K562 (cell line): Measurements from ENCODE around the gene FOXJ3. TPM values are rescaled to one million over a fixed set of nuclear protein-coding genes. Genes with fewer than 3 reads are reported as not detected.

Source experiments
- ATAC-seq: fragments of 200-7000 bp; cut with Tn5 transposase; 3 replicates; pipeline ENCODE4 v1.9.1; 2020; ENCODE audit warnings: moderate library complexity
- BruUV-seq: library from RNA; stranded (reverse); fragments of 400-500 nt; replicated peaks from 2 replicates; lab custom pipeline; 2021; lab: Mats Ljungman, UMichigan
- CTCF ChIA-PET: fragments of 300-600 bp; formaldehyde crosslinking; extraction: SDS; loops from one replicate; lab custom pipeline; 2021; ENCODE audit warnings: low intra/inter-chr PET ratio; lab: Yijun Ruan, JAX
- POLR2A ChIA-PET: fragments of 300-600, 350-650 bp; sonication (Branson Sonifier 250); formaldehyde crosslinking; extraction: SDS; loops from one replicate; lab custom pipeline; 2021; ENCODE audit warnings: antibody characterized with exemption, inconsistent platforms; lab: Yijun Ruan, JAX
- DNase-seq, 4 experiments: peaks; one replicate each; pipeline versions ENCODE4 v3.0.0 to v3.0.0-alpha.2; 2011 to 2018; ENCODE audit warnings: low spot score in 3 of 4, mixed read lengths in 3 of 4; ENCODE audit errors: extremely low read depth in 1 of 4
- FAIRE-seq: peaks from 2 replicates; lab custom pipeline; 2011; peaks lifted over from hg19 to GRCh38; lab: Jason Lieb, UNC
- H2AFZ ChIP-seq: 2 replicates; pipeline ENCODE4 v1.6.0; 2011; ENCODE audit warnings: low read depth, low read length, control low read depth, inconsistent platforms
- H3K27ac ChIP-seq: fragments of 200-600 bp; 3 replicates; pipeline ENCODE4 v1.8.0; 2011; ENCODE audit warnings: low read depth, mild to moderate bottlenecking, control low read depth, inconsistent platforms, low read length, moderate library complexity, mixed read lengths; ENCODE audit errors: extremely low read depth
- H3K27me3 ChIP-seq, 2 experiments: fragments of 300-600 bp in 1 of 2; 2 replicates in 1 of 2; 3 replicates in 1 of 2; pipeline versions ENCODE4 v1.6.0 to v1.8.0; 2011; ENCODE audit warnings: inconsistent platforms in 2 of 2, low read length in 2 of 2, mild to moderate bottlenecking in 1 of 2, mixed read lengths in 1 of 2, moderate library complexity in 1 of 2; ENCODE audit not compliant: control insufficient read depth in 2 of 2, insufficient read depth in 2 of 2
- H3K36me3 ChIP-seq: fragments of 300-600 bp; 3 replicates; pipeline ENCODE4 v1.8.0; 2011; ENCODE audit warnings: mild to moderate bottlenecking, low read length, inconsistent platforms; ENCODE audit not compliant: control insufficient read depth, insufficient read depth
- H3K4me1 ChIP-seq, 2 experiments: fragments of 200-600 bp in 1 of 2; replicated peaks in 1 of 2; 2 replicates in 1 of 2; 3 replicates in 1 of 2; pipeline versions ENCODE4 v1.5.1 to v1.8.0; 2011; ENCODE audit warnings: inconsistent platforms in 2 of 2, low read length in 2 of 2, mild to moderate bottlenecking in 1 of 2, mixed read lengths in 1 of 2, moderate library complexity in 1 of 2; ENCODE audit not compliant: control insufficient read depth in 2 of 2, insufficient read depth in 2 of 2
- H3K4me2 ChIP-seq: 2 replicates; pipeline ENCODE4 v1.6.1; 2011; ENCODE audit warnings: low read length, control low read depth, inconsistent platforms, mixed read lengths; ENCODE audit not compliant: insufficient read depth
- H3K4me3 ChIP-seq: fragments of 200-600 bp; sonication (generic), shearing (Covaris generic); 2 replicates; pipeline ENCODE4 v1.5.1; 2016; ENCODE audit warnings: control low read depth, inconsistent platforms
- H3K79me2 ChIP-seq: fragments of 200-600 bp; 3 replicates; pipeline ENCODE4 v1.8.0; 2011; ENCODE audit warnings: low read length, inconsistent platforms; ENCODE audit not compliant: control insufficient read depth, insufficient read depth
- H3K9ac ChIP-seq, 2 experiments: 2 replicates each; pipeline versions ENCODE4 v1.6.0 to v1.6.1; 2011; ENCODE audit warnings: low read depth in 2 of 2, low read length in 2 of 2, control low read depth in 1 of 2, inconsistent platforms in 1 of 2, mild to moderate bottlenecking in 1 of 2, mixed read lengths in 1 of 2; ENCODE audit not compliant: insufficient read depth in 1 of 2
- H3K9me1 ChIP-seq: one replicate; pipeline ENCODE4 v1.6.0; 2011; ENCODE audit warnings: inconsistent platforms, mild to moderate bottlenecking, low read length, moderate library complexity; ENCODE audit not compliant: control insufficient read depth, insufficient read depth
- H3K9me3 ChIP-seq: replicated peaks from 2 replicates; pipeline ENCODE4 v1.5.1; 2011; ENCODE audit warnings: low read depth, low read length, inconsistent platforms; ENCODE audit not compliant: control insufficient read depth, insufficient read depth
- H4K20me1 ChIP-seq: replicated peaks from 2 replicates; pipeline ENCODE4 v1.6.1; 2011; ENCODE audit warnings: low read length, inconsistent platforms, mixed read lengths; ENCODE audit not compliant: control insufficient read depth, insufficient read depth
- CEBPG ChIP-seq, 3 experiments: fragments of 200-800 bp in 1 of 3; sonication (Bioruptor generic) in 1 of 3; sonication (generic) in 1 of 3; formaldehyde crosslinking in 1 of 3; IDR thresholded peaks in 2 of 3; conservative IDR thresholded peaks in 1 of 3; 2 replicates each; pipeline versions ENCODE4 v1.6.1 to v1.8.0; 2016 to 2022; ENCODE audit warnings: missing compliant biosample characterization in 2 of 3, missing genetic modification characterization in 2 of 3, mild to moderate bottlenecking in 1 of 3, missing genetic modification reagents in 1 of 3
- ID3 ChIP-seq, 2 experiments: fragments of 250-450 bp in 1 of 2; fragments of 450-650 bp in 1 of 2; sonication (Bioruptor Pico) in 1 of 2; IDR thresholded peaks; 2 replicates each; pipeline versions ENCODE4 v1.6.1 to v1.8.0; 2016 to 2021; ENCODE audit warnings: mild to moderate bottlenecking in 2 of 2, moderate library complexity in 2 of 2, missing compliant biosample characterization in 1 of 2, missing genetic modification characterization in 1 of 2
- NCOA2 ChIP-seq, 2 experiments: fragments of 450-650 bp; IDR thresholded peaks; 2 replicates each; pipeline ENCODE4 v1.6.1; 2018; ENCODE audit warnings: mild to moderate bottlenecking in 2 of 2, moderate library complexity in 1 of 2; ENCODE audit not compliant: partially characterized antibody in 2 of 2
- ZNF398 ChIP-seq: fragments of 250-450 bp; sonication (Bioruptor Pico); IDR thresholded peaks from 2 replicates; pipeline ENCODE4 v1.8.0; 2021; ENCODE audit warnings: moderate library complexity, mild to moderate bottlenecking, inconsistent platforms
- WGBS: fragments of 100-300 bp; shearing (Covaris generic); methylation state at CpG from one replicate; pipeline ENCODE4 v1.1.6; 2016; ENCODE audit warnings: low coverage, mixed read lengths; ENCODE audit not compliant: insufficient coverage; ENCODE audit errors: missing lambda C conversion rate; 5-methylcytosine and 5-hydroxymethylcytosine counted together
- in situ Hi-C: fragments of 300-500 bp; cut with MboI; formaldehyde crosslinking; loops from 4 replicates; pipeline ENCODE4 v1.15.0; 2018; ENCODE audit warnings: inconsistent platforms, mixed read lengths
- intact Hi-C: fragments of 100-400 bp; cut with micrococcal nuclease; formaldehyde crosslinking; loops from 2 replicates; pipeline ENCODE4 v1.14.2; 2022
- polyA plus RNA-seq, 8 experiments: library from polyadenylated mRNA; depleted of rRNA in 4 of 8; stranded (reverse) in 5 of 8; unstranded in 3 of 8; fragments of >200 nt; fragmentation: Nextera tagmentation in 2 of 8; fragmentation: Illumina TruSeq in 1 of 8; extraction: Ambion mirVana in 2 of 8; extraction: Trizol in 1 of 8; gene quantifications; 2 replicates each; pipeline versions ENCODE4 v1.2.1 to v1.2.3, GENCODE V29; 2011 to 2014; ENCODE audit warnings: inconsistent platforms in 1 of 8, missing spikeins in 1 of 8
- total RNA-seq, 7 experiments: library from RNA; depleted of rRNA in 6 of 7; stranded (reverse); fragments of >200 nt in 6 of 7; fragmentation: Illumina TruSeq in 2 of 7; extraction: Trizol in 2 of 7; gene quantifications; 2 replicates each; pipeline versions ENCODE4 v1.2.1 to v1.2.3, GENCODE V29; 2011 to 2021; ENCODE audit warnings: low replicate concordance in 1 of 7

FOXJ3 gene
- total and polyA plus RNA-seq, 9 of the 15 experiments (the other 6 are each of a cell fraction or from before 2014, with no cell fraction given): 8.7 to 35.3 (median 23.4) TPM

GRCh38 chr1:42135426-42135825 is 199.6 kb downstream of the FOXJ3 start:
- no peak overlapping the region for H2AFZ ChIP-seq
- no peak overlapping the region for H3K4me2 ChIP-seq
- no peaks in the 10 kb centered on the region for H3K36me3 ChIP-seq
- H3K27me3 ChIP-seq: peaks cover 18 to 37% of the 10 kb centered on the region in 2 experiments; a peak in 4 of 5 replicates
- no peaks in the 10 kb centered on the region for H3K9me1 ChIP-seq
- no peaks in the 10 kb centered on the region for H3K79me2 ChIP-seq
- FAIRE-seq: no peak
- H3K9me3 ChIP-seq: no peaks in the 10 kb centered on the region
- no peaks in the 10 kb centered on the region for H3K4me1 ChIP-seq
- no TSS peak for BruUV-seq
- no peak overlapping the region for H3K9ac ChIP-seq
- DNase-seq: no peak
- H3K27ac ChIP-seq: no peak overlapping the region
- in situ Hi-C loops (loop anchor here (25.0 kb wide), 1 partner anchor 323 kb away; no protein-coding TSS in a partner anchor), intact Hi-C loops (loop anchor here (10.0 kb wide), 1 partner anchor 321 kb away; no protein-coding TSS in a partner anchor)
- no peak for TF ChIP-seq ZNF398 (CRISPR knock-in tag)
- no peak for TF ChIP-seq ID3 (CRISPR knock-in tag; IDR thresholded peaks at IDR 0.05)
- no peak for TF ChIP-seq ID3 (tag; IDR thresholded peaks at IDR 0.05)
- TF ChIP-seq CEBPG (CRISPR knock-in tag; IDR thresholded peaks at IDR 0.05): no peak
- no peak for TF ChIP-seq CEBPG (tag; conservative IDR thresholded peaks at IDR 0.05 in 1 of 2, IDR thresholded peaks at IDR 0.05 in 1 of 2)
- TF ChIP-seq NCOA2 (IDR thresholded peaks at IDR 0.05; ENCODE audit: partially characterized antibody in 2 of 2): no peak
- no peak for ATAC-seq
- ChIA-PET POLR2A (interaction anchor here (0.6 to 1.1 kb wide), 3 partner anchors 229 to 477 kb away, joined by 3 to 4 read pairs (median 3); no protein-coding TSS in a partner anchor), CTCF (no interaction called here)
- no peak overlapping the region for H3K4me3 ChIP-seq
- 0% methylated on average over 3 of the region's 3 CpGs for WGBS
- H4K20me1 ChIP-seq: no peaks in the 10 kb centered on the region
